A549 (cell line): Measurements from ENCODE around the gene DNAH17.

Experiments used
- CEBPB ChIP-seq, 2 experiments: fragments of >200 bp in 1 of 2; sonication (Bioruptor Twin) in 1 of 2; formaldehyde crosslinking in 1 of 2; IDR thresholded peaks; 2 replicates each; pipeline ENCODE4 v1.6.1; 2012 to 2016
- CTCF ChIP-seq: fragments of >200 bp; sonication (Bioruptor Twin); formaldehyde crosslinking; IDR thresholded peaks from 3 replicates; pipeline ENCODE4 v1.5.1; 2016
- EHMT2 ChIP-seq: fragments of 200-600 bp; sonication (generic); IDR thresholded peaks from 2 replicates; pipeline ENCODE4 v1.6.1; 2016; ENCODE audit warnings: antibody characterized with exemption, low read depth, mild to moderate bottlenecking, moderate library complexity
- HDAC2 ChIP-seq: fragments of 200-600 bp; sonication (generic); IDR thresholded peaks from 2 replicates; pipeline ENCODE4 v1.6.1; 2016
- KDM1A ChIP-seq: fragments of 200-600 bp; sonication (generic); IDR thresholded peaks from 2 replicates; pipeline ENCODE4 v1.6.1; 2016; ENCODE audit warnings: low read depth, mild to moderate bottlenecking
- NPAS2 ChIP-seq: fragments of 250-450 bp; sonication (Bioruptor Pico); IDR thresholded peaks from 2 replicates; pipeline ENCODE4 v1.8.0; 2022; ENCODE audit warnings: mild to moderate bottlenecking, moderate library complexity, borderline replicate concordance
- POLR2A ChIP-seq: IDR thresholded peaks from 2 replicates; pipeline ENCODE4 v1.6.1; 2012; ENCODE audit warnings: mild to moderate bottlenecking, low read length
- POLR2AphosphoS2 ChIP-seq: conservative IDR thresholded peaks from 2 replicates; pipeline ENCODE4 v1.6.1; 2012; ENCODE audit warnings: low read length, improper control_type of control experiment, inconsistent platforms
- USF2 ChIP-seq: fragments of 450-650 bp; IDR thresholded peaks from 2 replicates; pipeline ENCODE4 v1.6.1; 2014; ENCODE audit warnings: antibody characterized with exemption

GRCh38 chr17:78495634-78496033 is 81.6 kb downstream of the DNAH17 start:
- TF ChIP-seq POLR2A = no peak
- no peak for TF ChIP-seq USF2
- TF ChIP-seq CTCF = no peak
- no peak for TF ChIP-seq KDM1A
- no peak for TF ChIP-seq EHMT2
- TF ChIP-seq CEBPB (IDR thresholded peaks at IDR 0.05) = no peak
- no peak for TF ChIP-seq NPAS2 (CRISPR knock-in tag)
- TF ChIP-seq HDAC2 = no peak
- TF ChIP-seq POLR2AphosphoS2 = no peak
